Central memory CD4-positive, alpha-beta T cell (primary cell): ENCODE measurements around the gene SLFN14.
A peak's percentile ranks its signal among the peaks of the same experiment; 100 is the strongest.
"Not testable (repeated sequence)": the region's sequence is repeated elsewhere in the genome, so short reads cannot be mapped to it uniquely, and the experiment has no call there.

Experiments
- DNase-seq: peaks from one replicate; pipeline ENCODE4 v3.0.0; 2022
- total RNA-seq, 3 experiments: gene quantifications; one replicate each; lab custom pipeline; 2026; lab: John Stamatoyannopoulos, UW

SLFN14 gene
- 0 to 0.39 (median 0.07) reads per million in 3 experiments for total RNA-seq

- no peak for DNase-seq
Measured at GRCh38 chr17:35560703-35561102, at the start of gene SLFN14. SLFN14 (minus strand) TSS chr17:35560819; CDS start chr17:35558062, 2,757 bp downstream.

GRCh38 chr17:35609831-35610230, 49.2 kb upstream of the SLFN14 start:
- no peak for DNase-seq

DNA sequence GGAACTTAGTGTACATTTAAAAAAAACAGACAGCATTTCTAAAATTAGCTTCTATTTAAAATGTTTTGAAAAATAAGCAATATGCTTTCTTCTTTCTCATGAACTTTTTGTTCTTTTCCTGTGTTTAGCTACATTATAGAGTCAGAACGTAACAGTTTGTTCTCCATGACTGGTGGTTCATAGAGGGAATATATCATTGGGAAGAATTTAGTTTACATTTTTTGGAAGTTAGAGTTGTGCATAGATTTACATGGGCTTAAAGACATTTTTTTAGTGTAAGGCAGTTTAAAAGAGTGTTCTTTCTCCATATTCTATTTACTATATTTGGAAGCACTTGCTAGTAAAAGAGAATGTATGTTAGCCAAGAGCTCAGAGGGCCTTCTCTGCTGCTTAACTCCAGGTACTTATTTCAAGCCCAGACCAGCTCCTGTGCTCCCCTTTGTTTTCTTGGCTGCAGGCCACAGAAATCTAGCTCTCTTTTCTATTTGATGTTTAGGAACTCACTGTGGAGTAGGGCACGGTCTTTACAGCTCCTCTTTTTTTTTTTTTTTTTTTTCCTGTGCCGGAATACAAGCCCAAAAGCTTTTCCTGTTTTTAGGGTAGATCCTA, 46.7 kb upstream of the SLFN14 start:
- no peak for DNase-seq

- no peak for DNase-seq
Measured at GRCh38 chr17:35605678-35606077, 45.1 kb upstream of the SLFN14 start.

GRCh38 chr17:35603674-35604073, 43.1 kb upstream of the SLFN14 start:
- no peak for DNase-seq

GRCh38 chr17:35597604-35598003, 37.0 kb upstream of the SLFN14 start:
- DNase-seq, result no peak

- DNase-seq, result no peak
Measured at GRCh38 chr17:35596530-35597233, 36.1 kb upstream of the SLFN14 start.

DNA sequence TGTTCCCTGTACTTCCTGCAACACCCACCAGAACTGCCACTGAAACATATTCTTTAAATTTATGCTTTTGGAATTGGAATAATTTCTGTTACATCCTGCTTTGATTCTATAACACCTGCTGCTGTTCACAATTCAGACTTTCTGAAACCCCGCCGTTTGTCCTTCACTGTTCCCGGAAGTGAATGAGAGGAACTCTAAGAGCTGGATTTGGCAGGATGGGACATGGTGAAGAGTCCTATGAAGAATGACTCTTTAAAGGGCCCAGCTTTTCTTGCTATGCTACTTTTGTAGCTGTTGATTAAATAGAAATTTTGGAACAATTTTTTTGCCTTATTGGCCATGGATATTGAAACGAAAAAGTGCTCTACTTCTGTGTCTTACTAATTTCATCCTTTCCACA, 35.5 kb upstream of the SLFN14 start:
- DNase-seq, result no peak

GRCh38 chr17:35588196-35588920, 27.7 kb upstream of the SLFN14 start:
- no peak for DNase-seq

DNA sequence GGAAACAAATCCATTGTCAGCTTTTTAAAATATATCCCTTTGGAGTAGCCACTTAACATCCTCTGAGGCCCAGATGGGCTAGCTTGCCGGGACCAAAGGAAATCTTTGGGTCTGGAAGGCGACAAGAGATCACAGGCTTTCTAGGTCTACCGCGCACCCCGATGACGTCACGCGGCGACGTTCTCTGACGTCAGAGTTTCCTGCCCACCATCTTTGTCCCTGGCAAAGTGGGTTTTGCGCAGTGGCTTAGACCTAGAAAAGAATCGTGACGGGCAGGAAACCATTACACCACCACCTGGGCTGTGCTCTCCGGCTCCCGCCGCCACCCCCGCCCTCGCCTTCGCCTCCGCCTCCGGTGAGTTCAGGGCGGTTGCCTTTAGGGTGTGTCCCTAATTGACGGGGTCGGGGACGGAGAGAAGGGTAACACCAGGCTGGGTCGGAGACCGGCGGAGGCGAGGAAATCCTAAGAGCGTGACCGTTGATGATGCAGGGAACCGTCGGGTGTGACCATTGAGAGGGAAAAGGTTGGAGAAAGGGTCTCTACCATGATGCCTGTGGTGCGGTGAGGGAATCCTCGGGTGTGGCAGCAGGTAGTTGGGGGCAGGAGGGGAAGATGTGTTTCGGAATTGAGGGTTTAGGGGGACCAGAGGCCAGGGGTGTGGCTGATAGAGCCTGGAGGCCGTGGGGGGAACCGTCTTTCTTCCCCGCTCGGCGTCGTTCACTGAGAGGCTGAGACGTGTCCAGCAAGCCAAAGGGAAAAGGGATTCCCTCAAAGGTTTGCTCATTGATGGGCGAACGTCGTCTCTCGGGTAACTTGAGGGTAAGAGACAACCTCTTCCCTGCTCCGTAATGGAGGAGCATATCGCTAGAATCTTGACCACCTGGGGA, 26.7 kb upstream of the SLFN14 start, which contains the start of gene AP2B1:
Gene AP2B1 (plus strand): TSS at position 249 of the 888 bp plus-strand sequence. CDS start 6,709 bp downstream, outside the sequence.
- DNase-seq, result peak; percentile 98

GRCh38 chr17:35586569-35587073, 26.0 kb upstream of the SLFN14 start:
- DNase-seq, result no peak

DNA sequence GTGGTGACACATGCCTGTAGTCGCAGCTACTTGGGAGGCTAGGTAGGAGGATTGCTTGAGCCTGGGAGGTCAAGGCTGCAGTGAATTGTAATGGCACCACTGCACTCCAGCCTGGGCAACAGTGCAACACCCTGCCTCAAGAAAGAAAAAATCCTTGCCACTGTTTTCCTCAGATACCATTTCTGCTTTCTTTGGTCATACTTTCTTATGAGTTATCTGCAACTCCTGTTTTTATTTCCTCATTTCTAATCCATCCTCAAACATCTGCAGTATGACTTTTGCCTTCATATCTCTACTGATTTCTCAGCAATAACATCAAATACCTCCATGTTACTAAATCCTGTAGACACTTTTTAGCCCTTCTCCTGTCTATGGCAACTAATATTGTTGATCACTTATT, 23.4 kb upstream of the SLFN14 start:
- DNase-seq, result no peak

DNA sequence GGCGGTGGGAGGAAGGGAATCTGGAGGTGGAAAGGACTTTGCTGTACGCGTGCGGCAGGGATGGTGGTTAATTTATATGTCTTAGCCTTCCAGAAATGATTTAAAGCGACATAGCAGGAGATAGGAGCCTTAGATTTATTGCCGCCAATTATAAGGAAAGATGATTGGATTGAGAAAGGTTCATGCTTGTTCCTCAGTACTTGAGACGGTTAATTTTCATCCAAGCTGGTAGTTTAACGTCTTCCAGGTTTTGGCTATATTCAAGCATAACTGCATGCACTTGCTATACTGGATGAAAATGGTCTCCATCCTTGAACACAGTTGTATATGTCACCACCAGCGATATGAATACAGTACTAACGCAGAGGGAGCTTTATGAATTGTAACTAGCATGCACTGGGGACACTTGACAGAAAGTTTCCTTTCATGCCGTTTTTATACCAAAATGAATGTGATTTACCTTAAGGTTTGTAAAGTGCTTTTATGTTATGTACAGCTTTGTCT, 18.4 kb upstream of the SLFN14 start:
- DNase-seq, result no peak

- peak; percentile 90 for DNase-seq
Measured at GRCh38 chr17:35578197-35578928, 17.7 kb upstream of the SLFN14 start, which contains the start of gene PEX12. PEX12 (minus strand) TSS chr17:35578571; CDS start chr17:35578021, 550 bp downstream.

GRCh38 chr17:35577830-35578196, 17.2 kb upstream of the SLFN14 start:
- no peak for DNase-seq

- no peak for DNase-seq
Measured at GRCh38 chr17:35575759-35576158, 15.1 kb upstream of the SLFN14 start.

DNA sequence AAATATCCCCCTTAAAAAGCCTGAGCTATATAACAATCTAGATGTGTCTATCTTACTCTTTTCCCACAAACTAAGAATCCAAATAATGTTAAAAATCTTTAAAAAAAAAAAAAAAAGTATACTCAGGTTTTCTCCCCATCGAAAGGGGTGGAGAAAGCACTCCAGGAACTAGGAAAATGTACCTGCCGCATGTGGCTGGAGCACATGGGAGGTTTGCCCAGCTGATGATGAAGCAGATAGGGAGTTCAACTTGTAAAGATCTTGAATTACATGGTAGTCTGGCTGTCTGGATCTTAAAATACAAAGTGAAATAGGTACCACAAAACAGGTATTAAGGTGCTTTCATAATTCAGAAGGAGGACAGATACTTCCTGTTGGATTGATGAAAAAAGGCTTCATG, 8.8 kb upstream of the SLFN14 start:
- no peak for DNase-seq

- DNase-seq, result peak; percentile 16
Measured at GRCh38 chr17:35568561-35568960, 7.9 kb upstream of the SLFN14 start.

DNA sequence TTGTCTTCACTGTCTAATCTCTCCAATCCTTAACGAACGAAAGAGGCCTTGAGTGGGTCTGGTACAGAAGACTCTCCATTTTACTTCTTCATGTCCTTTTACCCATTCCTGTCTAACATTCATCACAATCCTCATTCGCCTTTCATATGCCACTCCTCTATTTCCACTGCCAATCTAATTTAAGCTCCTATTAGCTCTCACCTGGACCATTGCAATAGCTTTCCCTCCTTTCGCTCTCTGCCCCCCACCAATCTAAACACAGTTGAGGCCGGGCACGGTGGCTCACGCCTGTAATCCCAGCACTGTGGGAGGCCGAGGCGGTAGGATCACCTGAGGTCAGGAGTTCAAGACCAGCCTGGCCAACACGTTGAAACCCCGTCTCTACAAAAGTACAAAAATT, 6.3 kb upstream of the SLFN14 start:
- no peak for DNase-seq

DNA sequence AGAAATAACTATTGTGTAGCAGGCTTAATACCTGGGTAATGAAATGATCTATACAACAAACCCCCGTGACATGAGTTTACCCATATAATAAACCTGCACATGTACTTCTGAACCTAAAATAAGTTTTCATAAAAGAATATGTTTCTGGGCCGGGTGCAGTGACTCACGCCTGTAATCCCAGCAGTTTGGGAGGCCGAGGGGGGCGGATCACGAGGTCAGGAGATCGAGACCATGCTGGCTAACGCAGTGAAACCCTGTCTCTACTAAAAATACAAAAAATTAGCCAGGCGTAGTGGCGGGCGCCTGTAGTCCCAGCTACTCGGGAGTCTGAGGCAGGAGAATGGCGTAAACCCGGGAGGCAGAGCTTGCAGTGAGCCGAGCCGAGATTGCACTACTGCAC, 2.6 kb upstream of the SLFN14 start:
- not testable (repeated sequence) for DNase-seq

GRCh38 chr17:35559495-35560210, 966 bp downstream of the SLFN14 start:
- no peak for DNase-seq
